GM12875 (cell line): Measurements from ENCODE around the gene CT45A1.
"Not testable (repeated sequence)": the region's sequence is repeated elsewhere in the genome, so short reads cannot be mapped to it uniquely, and the experiment has no call there.

Experiments
- H3K4me3 ChIP-seq: one replicate; pipeline ENCODE4 v1.5.1; 2011; ENCODE audit warnings: low read depth, low read length, control low read depth
- TF ChIP-seq, protein P1 (sequence below): IDR thresholded peaks from 2 replicates; pipeline ENCODE4 v1.5.1; 2011; ENCODE audit warnings: low read depth, mild to moderate bottlenecking, control low read depth, inconsistent platforms, low read length, moderate library complexity, borderline replicate concordance; ENCODE audit not compliant: insufficient read depth

The CT45A1 gene, protein sequence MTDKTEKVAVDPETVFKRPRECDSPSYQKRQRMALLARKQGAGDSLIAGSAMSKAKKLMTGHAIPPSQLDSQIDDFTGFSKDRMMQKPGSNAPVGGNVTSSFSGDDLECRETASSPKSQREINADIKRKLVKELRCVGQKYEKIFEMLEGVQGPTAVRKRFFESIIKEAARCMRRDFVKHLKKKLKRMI

DNA sequence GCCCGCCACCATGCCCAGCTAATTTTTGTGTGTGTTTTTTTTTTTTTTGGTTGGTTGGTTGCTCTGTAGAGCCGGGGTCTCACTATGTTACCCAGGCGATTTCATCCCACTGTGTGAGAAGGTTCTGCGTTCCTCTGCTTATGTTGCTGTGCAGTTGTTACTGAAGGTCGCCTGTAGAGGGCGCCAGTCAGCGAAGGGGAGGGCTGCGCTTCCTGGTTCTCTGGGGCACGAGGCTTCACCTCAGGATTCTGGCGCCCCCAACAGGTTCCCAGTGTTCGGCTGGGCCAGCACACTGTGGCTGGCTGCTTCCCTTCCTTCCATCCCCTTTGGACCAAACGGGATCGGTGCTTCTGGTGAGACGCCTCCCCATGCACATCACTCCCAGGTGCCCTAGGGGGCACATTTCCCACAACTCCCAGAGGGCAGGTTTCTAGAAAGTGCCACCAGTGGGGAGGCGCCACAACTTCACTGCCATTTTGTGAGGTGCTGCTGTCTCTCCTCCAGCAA is at the start of gene CT45A1:
Gene CT45A1, plus strand, starts transcription at position 457 of the 507 bp plus-strand sequence. CDS start 5,302 bp downstream, outside the sequence.
- H3K4me3 ChIP-seq, result not testable (repeated sequence)
- TF ChIP-seq, protein P1, sequence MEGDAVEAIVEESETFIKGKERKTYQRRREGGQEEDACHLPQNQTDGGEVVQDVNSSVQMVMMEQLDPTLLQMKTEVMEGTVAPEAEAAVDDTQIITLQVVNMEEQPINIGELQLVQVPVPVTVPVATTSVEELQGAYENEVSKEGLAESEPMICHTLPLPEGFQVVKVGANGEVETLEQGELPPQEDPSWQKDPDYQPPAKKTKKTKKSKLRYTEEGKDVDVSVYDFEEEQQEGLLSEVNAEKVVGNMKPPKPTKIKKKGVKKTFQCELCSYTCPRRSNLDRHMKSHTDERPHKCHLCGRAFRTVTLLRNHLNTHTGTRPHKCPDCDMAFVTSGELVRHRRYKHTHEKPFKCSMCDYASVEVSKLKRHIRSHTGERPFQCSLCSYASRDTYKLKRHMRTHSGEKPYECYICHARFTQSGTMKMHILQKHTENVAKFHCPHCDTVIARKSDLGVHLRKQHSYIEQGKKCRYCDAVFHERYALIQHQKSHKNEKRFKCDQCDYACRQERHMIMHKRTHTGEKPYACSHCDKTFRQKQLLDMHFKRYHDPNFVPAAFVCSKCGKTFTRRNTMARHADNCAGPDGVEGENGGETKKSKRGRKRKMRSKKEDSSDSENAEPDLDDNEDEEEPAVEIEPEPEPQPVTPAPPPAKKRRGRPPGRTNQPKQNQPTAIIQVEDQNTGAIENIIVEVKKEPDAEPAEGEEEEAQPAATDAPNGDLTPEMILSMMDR, result peak; percentile 41; the same call in 1 of the 2 replicates

DNA sequence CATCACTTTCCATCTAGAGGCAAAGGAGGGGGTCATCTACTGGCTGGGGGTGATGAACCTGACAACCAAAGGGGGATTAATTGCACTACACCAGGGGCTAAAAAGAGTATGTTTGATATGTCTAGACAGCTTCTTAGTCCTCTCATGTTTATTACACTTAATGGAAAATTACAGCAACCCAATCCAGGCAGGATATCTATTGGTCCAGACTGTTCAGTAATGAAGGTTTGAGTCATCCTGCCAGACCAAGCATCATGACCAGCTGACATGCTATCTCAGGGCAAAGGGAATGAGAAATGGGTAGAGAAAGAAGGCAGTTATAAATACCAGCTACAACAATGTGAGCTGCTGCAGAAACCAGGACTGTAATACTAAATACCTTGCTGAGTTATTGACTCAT is 40.5 kb upstream of the CT45A1 start:
- H3K4me3 ChIP-seq, result not testable (repeated sequence)

DNA sequence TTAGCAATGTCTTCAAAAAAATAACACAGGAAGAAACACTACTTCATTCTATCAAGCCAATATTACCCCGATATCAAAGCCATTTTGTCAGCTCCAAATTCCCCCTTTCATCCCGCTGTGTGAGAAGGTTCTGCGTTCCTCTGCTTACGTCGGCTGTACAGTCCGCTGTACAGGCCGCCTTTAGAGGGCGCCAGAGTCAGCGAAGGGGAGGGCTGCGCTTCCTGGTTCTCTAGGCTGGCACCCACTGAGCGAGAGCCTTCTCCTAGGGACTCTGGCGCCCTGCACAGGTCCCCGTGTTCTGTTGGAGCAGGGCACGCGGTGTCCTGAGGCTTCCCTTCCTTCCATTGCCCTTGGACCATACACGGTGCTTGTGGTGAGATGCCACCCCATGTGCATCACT is 25.3 kb upstream of the CT45A1 start:
- TF ChIP-seq, protein P1, result peak; percentile 34; the same call in 1 of the 2 replicates
- no peak overlapping the region for H3K4me3 ChIP-seq

DNA sequence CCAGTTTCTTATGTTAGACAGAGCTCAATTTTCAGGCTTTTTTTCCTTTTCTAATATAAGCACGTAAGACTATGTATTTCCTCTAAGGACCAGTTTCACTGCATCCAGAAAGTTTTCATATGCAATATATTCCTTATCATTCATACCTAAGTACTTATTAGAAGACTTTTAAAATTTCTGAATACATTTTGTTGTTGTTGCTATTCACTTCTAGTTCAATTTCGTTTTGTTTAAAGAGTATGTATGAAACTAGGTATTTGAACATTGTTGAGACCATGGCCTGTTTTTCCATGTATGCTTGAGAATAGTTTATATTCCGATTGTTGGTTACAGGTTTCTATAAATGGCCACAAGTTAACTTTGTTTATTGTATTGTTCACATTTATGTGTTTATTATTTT is 18.0 kb upstream of the CT45A1 start:
- no peak overlapping the region for H3K4me3 ChIP-seq
- TF ChIP-seq, protein P1, result no peak

DNA sequence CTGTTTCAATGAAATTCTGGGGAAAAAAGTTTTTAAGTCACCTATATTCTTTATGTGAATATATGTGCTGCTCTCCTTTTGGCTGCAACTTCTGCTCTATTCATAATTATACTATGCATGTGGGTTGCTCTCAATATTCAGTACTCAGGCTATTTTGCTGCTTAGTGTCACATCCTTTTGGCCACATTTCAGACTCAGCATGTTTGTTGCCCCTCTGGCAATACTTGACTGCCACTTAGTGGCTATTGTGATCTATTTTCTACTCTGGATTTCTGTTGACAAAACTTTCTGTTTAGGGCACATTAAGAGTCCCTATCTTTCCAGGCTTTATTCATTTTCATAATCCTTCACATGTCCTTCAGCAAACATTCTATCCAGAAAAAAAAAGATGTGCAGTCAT is 15.8 kb upstream of the CT45A1 start:
- TF ChIP-seq, protein P1, result no peak
- H3K4me3 ChIP-seq, result no peak overlapping the region

DNA sequence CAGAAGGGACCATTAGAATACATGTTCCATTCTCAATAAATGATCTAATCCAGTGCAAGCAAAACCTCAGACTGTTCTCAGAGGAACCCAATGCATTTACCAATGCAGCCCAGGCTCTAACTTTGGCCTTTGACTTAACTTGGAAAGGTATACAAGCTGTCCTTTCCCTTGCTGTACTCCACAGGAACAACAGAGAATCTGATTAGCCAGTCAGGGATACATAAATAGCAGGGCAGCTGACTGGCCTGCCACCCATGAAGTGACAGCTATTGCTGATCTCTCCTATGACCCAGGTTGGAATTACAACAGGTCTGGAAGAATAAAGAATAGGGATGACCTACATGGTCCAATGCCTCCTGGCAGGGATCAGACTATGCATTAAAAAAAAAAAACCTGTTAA is 14.5 kb upstream of the CT45A1 start:
- H3K4me3 ChIP-seq, result no peak overlapping the region
- TF ChIP-seq, protein P1, result no peak

DNA sequence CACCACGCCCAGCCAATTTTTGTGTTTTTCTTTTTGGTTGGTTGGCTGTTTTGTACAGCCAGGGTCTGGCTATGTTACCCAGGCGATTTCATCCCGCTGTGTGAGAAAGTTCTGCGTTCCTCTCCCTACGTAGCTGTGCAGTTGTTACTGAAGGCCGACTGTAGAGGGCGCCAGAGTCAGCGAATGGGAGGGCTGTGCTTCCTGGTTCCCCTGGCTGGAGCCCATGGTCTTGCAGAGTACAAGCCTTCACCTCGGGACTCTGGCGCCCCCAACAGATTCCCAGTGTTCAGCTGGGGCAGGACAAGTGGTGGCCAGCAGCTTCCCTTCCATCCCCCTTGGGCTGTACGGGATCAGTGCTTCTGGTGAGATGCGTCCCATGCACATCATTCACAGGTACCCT is 5.6 kb upstream of the CT45A1 start:
- H3K4me3 ChIP-seq, result no peak overlapping the region
- TF ChIP-seq, protein P1, result peak; percentile 73
